SK-N-MC (cell line): ENCODE data around the gene CTLA4.

Experiments used
- DNase-seq: peaks from one replicate; pipeline ENCODE4 v3.0.0-alpha.2; 2011; ENCODE audit warnings: low read depth, low spot score
- H3K27ac ChIP-seq: fragments of 200-600 bp; sonication (generic); 2 replicates; pipeline ENCODE4 v1.5.1; 2016; ENCODE audit warnings: mixed run types
- H3K36me3 ChIP-seq: fragments of 200-600 bp; sonication (generic); 2 replicates; pipeline ENCODE4 v1.6.1; 2017; ENCODE audit warnings: antibody characterized with exemption, low read length, mixed read lengths; ENCODE audit not compliant: insufficient read depth
- H3K4me3 ChIP-seq: fragments of 200-600 bp; sonication (generic); 2 replicates; pipeline ENCODE4 v1.5.1; 2016
- H3K9ac ChIP-seq: fragments of 200-600 bp; sonication (generic); 2 replicates; pipeline ENCODE4 v1.8.0; 2017; ENCODE audit warnings: mixed run types, mixed read lengths; ENCODE audit not compliant: insufficient read length
- H3K9me3 ChIP-seq: fragments of 200-600 bp; sonication (generic); 2 replicates; pipeline ENCODE4 v1.6.1; 2017; ENCODE audit warnings: low read depth, mild to moderate bottlenecking, antibody characterized with exemption, low read length, moderate library complexity, mixed read lengths
- EZH2 ChIP-seq: fragments of 200-600 bp; sonication (generic); IDR thresholded peaks from one replicate; pipeline ENCODE4 v1.6.1; 2017; ENCODE audit warnings: antibody characterized with exemption
- FOXP2 ChIP-seq: optimal IDR thresholded peaks from 2 replicates; pipeline ENCODE3; 2011; ENCODE audit warnings: mild to moderate bottlenecking, moderate library complexity; ENCODE audit not compliant: insufficient read depth; ENCODE audit errors: extremely low read length, control extremely low read depth
- POLR2AphosphoS5 ChIP-seq: IDR thresholded peaks from 2 replicates; pipeline ENCODE4 v1.6.1; 2012; ENCODE audit warnings: mild to moderate bottlenecking, low read depth, low read length, borderline replicate concordance

CTLA4 gene

GRCh38 chr2:203891474-203891873 lies 23.9 kb downstream of the CTLA4 start:
- Histone ChIP-seq H3K4me3 (no peak overlapping the region), H3K9me3 (no peaks in the 10 kb centered on the region), H3K36me3 (no peaks in the 10 kb centered on the region), H3K27ac (no peak overlapping the region), H3K9ac (no peak overlapping the region)
- no peak for TF ChIP-seq POLR2AphosphoS5
- TF ChIP-seq FOXP2 = no peak
- no peak for TF ChIP-seq EZH2
- no peak for DNase-seq

DNA sequence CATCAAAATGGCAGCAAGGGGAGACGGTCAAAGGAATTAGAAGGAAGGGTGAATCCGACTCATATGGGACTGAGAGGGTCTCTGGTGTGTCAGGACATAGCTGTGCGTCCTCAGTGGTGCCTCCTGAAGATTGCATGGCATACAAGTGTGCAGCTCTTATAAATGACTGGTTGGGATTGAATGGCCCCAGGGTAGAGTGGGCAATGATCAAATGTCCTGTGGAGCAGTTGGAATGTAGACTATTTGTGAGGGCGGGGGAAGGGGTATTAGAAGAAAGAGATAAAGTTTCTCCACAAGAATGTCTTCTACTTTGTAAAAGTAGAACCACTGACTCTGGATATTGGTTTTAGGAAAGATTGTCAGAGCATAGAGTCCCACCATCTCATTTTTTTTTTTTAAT lies 24.6 kb downstream of the CTLA4 start:
- no peak overlapping the region for H3K9ac ChIP-seq
- H3K36me3 ChIP-seq = no peaks in the 10 kb centered on the region
- H3K27ac ChIP-seq = no peak overlapping the region
- TF ChIP-seq POLR2AphosphoS5 = no peak
- TF ChIP-seq FOXP2 = no peak
- DNase-seq = no peak
- H3K4me3 ChIP-seq = no peak overlapping the region
- no peaks in the 10 kb centered on the region for H3K9me3 ChIP-seq

DNA sequence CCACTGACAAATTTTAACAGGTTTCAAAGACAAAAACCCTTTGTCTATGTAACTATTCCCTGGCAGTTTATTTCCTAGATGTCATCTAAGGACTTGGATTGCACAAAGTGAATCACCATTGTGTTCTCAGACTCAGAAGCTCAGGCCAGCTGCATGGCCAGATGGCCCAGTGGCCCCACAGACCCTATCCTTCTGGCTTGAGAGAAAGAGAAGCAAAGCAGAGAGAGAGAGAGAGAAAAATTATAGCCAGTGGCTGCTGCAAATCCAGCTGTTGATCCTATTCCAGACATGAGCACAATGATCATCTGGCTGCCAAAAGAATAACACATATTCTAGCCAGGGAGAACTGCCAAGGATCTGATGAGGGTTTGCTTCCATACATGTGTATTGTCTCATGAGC lies 25.8 kb downstream of the CTLA4 start:
- Histone ChIP-seq H3K9ac (no peak overlapping the region), H3K9me3 (no peaks in the 10 kb centered on the region), H3K36me3 (no peaks in the 10 kb centered on the region), H3K4me3 (no peak overlapping the region), H3K27ac (no peak overlapping the region)
- no peak for DNase-seq
- TF ChIP-seq POLR2AphosphoS5 = no peak
- TF ChIP-seq EZH2 = no peak
- no peak for TF ChIP-seq FOXP2

DNA sequence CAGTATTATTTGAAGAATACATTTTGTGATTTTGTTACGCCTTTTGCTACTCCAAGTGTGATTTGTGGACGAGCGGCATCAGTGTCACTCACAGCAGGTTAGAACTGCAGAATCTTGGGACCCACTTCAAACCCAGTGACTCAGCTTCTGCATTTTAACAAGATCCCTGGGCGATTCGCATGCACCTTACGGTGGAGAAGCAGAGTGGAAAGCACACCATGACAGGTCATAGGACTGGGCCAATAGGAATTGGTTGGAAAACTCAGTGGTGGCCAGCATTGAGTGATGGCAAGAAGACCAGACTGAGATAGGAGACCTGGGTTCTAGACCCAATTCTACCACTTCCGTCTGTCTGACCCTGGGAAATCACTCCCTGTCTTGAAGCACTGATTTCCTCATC lies 26.3 kb downstream of the CTLA4 start:
- no peak overlapping the region for H3K27ac ChIP-seq
- TF ChIP-seq FOXP2 (no peak), EZH2 (no peak), POLR2AphosphoS5 (no peak)
- DNase-seq = no peak
- H3K4me3 ChIP-seq = no peak overlapping the region
- no peaks in the 10 kb centered on the region for H3K9me3 ChIP-seq
- no peaks in the 10 kb centered on the region for H3K36me3 ChIP-seq
- H3K9ac ChIP-seq = no peak overlapping the region

- no peak for DNase-seq
Observed at GRCh38 chr2:203894262-203894661, 26.7 kb downstream of the CTLA4 start.

GRCh38 chr2:203897544-203897943 lies 30.0 kb downstream of the CTLA4 start:
- no peak for TF ChIP-seq POLR2AphosphoS5
- no peak for TF ChIP-seq EZH2
- no peak for TF ChIP-seq FOXP2
- no peak overlapping the region for H3K4me3 ChIP-seq
- no peaks in the 10 kb centered on the region for H3K36me3 ChIP-seq
- no peak overlapping the region for H3K9ac ChIP-seq
- DNase-seq = no peak
- no peak overlapping the region for H3K27ac ChIP-seq
- no peaks in the 10 kb centered on the region for H3K9me3 ChIP-seq

More at GRCh38 chr2:203894262-203894661, 26.7 kb downstream of the CTLA4 start:
- H3K9me3 ChIP-seq = no peaks in the 10 kb centered on the region
- TF ChIP-seq EZH2 = no peak
- no peak for TF ChIP-seq POLR2AphosphoS5
- no peak for TF ChIP-seq FOXP2
- no peaks in the 10 kb centered on the region for H3K36me3 ChIP-seq
- no peak overlapping the region for H3K4me3 ChIP-seq
- H3K27ac ChIP-seq = no peak overlapping the region
- no peak overlapping the region for H3K9ac ChIP-seq

GRCh38 chr2:203898657-203899056 lies 31.1 kb downstream of the CTLA4 start:
- no peaks in the 10 kb centered on the region for H3K36me3 ChIP-seq
- no peaks in the 10 kb centered on the region for H3K9me3 ChIP-seq
- no peak for TF ChIP-seq POLR2AphosphoS5
- no peak for TF ChIP-seq FOXP2
- no peak for TF ChIP-seq EZH2
- no peak for DNase-seq
- no peak overlapping the region for H3K27ac ChIP-seq
- no peak overlapping the region for H3K4me3 ChIP-seq
- no peak overlapping the region for H3K9ac ChIP-seq

GRCh38 chr2:203900253-203900652 lies 32.7 kb downstream of the CTLA4 start:
- no peak overlapping the region for H3K27ac ChIP-seq
- H3K9ac ChIP-seq = no peak overlapping the region
- peak overlapping the region; percentile 8; the same call in 1 of the 2 replicates for H3K4me3 ChIP-seq
- TF ChIP-seq FOXP2 (no peak), EZH2 (no peak), POLR2AphosphoS5 (no peak)
- H3K36me3 ChIP-seq = no peaks in the 10 kb centered on the region
- H3K9me3 ChIP-seq = no peaks in the 10 kb centered on the region
- DNase-seq = peak; percentile 8

DNA sequence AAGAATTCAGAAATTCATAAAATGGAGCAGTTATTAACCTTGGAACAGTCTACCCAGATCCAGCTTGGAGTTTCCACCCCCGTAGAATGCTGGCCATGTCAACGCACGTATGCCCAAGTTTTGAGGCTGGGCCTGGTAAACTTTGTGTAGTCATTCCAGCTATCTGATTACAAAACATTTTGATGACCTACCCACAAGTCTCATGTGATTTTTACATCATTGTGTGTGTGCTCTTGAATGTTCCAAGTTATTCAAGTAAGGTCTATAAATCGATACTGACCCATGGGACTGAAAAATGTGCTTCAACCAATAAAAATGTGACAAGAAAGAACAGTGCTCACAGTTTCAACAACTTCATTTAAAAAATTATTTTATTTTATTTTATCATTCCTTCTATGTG lies 36.5 kb downstream of the CTLA4 start:
- no peak for DNase-seq
- Histone ChIP-seq H3K9ac (no peak overlapping the region), H3K27ac (no peak overlapping the region), H3K4me3 (no peak overlapping the region), H3K36me3 (no peaks in the 10 kb centered on the region), H3K9me3 (no peaks in the 10 kb centered on the region)
- TF ChIP-seq EZH2 (no peak), POLR2AphosphoS5 (no peak), FOXP2 (no peak)
